Kidney (tissue), 14 donors: ENCODE measurements around the gene ALDH1A2. TPM values are rescaled to one million over a fixed set of nuclear protein-coding genes. Genes with fewer than 3 reads are reported as not detected.

Source experiments
- DNase-seq, 5 donors: peaks; one replicate each; pipeline ENCODE4 v3.0.0-alpha.2; 2013 to 2020
- FAIRE-seq: peaks from 2 replicates; lab custom pipeline; 2012; peaks lifted over from hg19 to GRCh38; lab: Jason Lieb, UNC
- H3K27ac ChIP-seq, 2 donors: one replicate each; pipeline ENCODE4 v1.7.0; 2013; ENCODE audit warnings: low read depth in 2 of 2, low read length in 2 of 2, inconsistent platforms in 1 of 2
- H3K27me3 ChIP-seq: one replicate; pipeline ENCODE4 v1.7.1; 2013; ENCODE audit warnings: low read length, inconsistent platforms; ENCODE audit not compliant: control insufficient read depth, insufficient read depth
- H3K36me3 ChIP-seq, 3 donors: one replicate each; pipeline versions ENCODE4 v1.7.0 to v1.7.1; 2013; ENCODE audit warnings: low read length in 3 of 3, control low read depth in 1 of 3, inconsistent platforms in 1 of 3; ENCODE audit not compliant: insufficient read depth in 3 of 3, control insufficient read depth in 2 of 3
- H3K4me1 ChIP-seq, 3 donors: one replicate each; pipeline versions ENCODE4 v1.7.0 to v1.7.1; 2013; ENCODE audit warnings: low read length in 3 of 3, inconsistent platforms in 1 of 3, low read depth in 1 of 3; ENCODE audit not compliant: control insufficient read depth in 2 of 3, insufficient read depth in 2 of 3
- H3K4me3 ChIP-seq, 3 donors: one replicate each; pipeline versions ENCODE4 v1.7.0 to v1.8.1; 2013; ENCODE audit warnings: low read length in 3 of 3, control low read depth in 1 of 3, inconsistent platforms in 1 of 3
- H3K9ac ChIP-seq, 3 donors: one replicate each; pipeline versions ENCODE4 v1.7.0 to v1.7.1; 2013; ENCODE audit warnings: low read length in 3 of 3, control low read depth in 1 of 3, inconsistent platforms in 1 of 3
- H3K9me3 ChIP-seq, 3 donors: one replicate each; pipeline versions ENCODE4 v1.7.0 to v1.7.1; 2013; ENCODE audit warnings: low read length in 3 of 3, control low read depth in 1 of 3, inconsistent platforms in 1 of 3; ENCODE audit not compliant: control insufficient read depth in 2 of 3, insufficient read depth in 1 of 3
- intact Hi-C: fragments of 100-400 bp; cut with DNase I; formaldehyde crosslinking; loops from one replicate; pipeline ENCODE4 v1.11.1; 2022
- polyA plus RNA-seq: library from polyadenylated mRNA; stranded (reverse); fragments of 350-450 nt; fragmentation: Illumina TruSeq; extraction: RNeasy Lipid Tissue Mini Kit (QIAGEN cat#74804); gene quantifications from one replicate; pipeline ENCODE4 v1.2.3, GENCODE V29; 2014; ENCODE audit warnings: low read depth, low replicate concordance; ENCODE audit not compliant: insufficient read depth
- total RNA-seq: library from RNA; stranded (reverse); fragmentation: NEBNext Ultra II Directional; extraction: Animal tissue kit (Norgen Biotek cat#: 25700); gene quantifications from one replicate; pipeline ENCODE4 v1.2.1, GENCODE V29; 2021
- TF ChIP-seq, protein P1 (sequence below): IDR thresholded peaks from 3 replicates; pipeline ENCODE4 v1.5.1; 2012; ENCODE audit warnings: mild to moderate bottlenecking, moderate library complexity, borderline replicate concordance; ENCODE audit not compliant: insufficient read depth; ENCODE audit errors: extremely low read depth
- donor health status: control.
- donor health status: control.
- donor health status: control.
- donor health status: control.
- donor health status: control.
- donor health status: DM: yes; HTN: yes; CAD: no.
- donor health status: Normal renal cell carcinoma (clear cell type).

Gene ALDH1A2
- total and polyA plus RNA-seq, 2 donors from 2014 or later = 24.4 to 113 TPM

DNA sequence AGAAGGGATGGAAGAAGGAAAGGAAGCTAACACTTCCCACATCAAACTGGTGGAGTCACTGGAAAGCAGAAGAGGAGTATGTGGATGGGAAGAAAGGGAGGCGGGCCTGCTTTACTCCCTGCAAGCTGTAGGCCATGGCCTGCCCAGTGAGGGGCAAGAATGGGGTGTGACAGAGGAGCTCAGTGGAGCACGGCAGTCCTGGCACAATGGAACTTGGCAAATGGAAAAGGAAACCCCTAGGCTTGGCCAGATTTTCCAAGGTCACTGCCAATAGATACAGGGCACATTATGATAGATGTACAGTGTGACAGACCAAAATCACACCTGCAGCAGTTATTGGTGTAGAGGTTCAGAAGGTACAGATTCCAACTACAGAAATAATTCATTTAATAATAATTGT lies 111.6 kb downstream of the ALDH1A2 start:
- H3K9ac ChIP-seq = no peak overlapping the region
- no peak for DNase-seq
- H3K27me3 ChIP-seq = no peaks in the 10 kb centered on the region
- no peaks in the 10 kb centered on the region for H3K4me1 ChIP-seq
- H3K36me3 ChIP-seq = peaks cover 0 to 5% (median 0%) of the 10 kb centered on the region in 3 donors
- H3K4me3 ChIP-seq = no peak overlapping the region
- TF ChIP-seq, protein P1, sequence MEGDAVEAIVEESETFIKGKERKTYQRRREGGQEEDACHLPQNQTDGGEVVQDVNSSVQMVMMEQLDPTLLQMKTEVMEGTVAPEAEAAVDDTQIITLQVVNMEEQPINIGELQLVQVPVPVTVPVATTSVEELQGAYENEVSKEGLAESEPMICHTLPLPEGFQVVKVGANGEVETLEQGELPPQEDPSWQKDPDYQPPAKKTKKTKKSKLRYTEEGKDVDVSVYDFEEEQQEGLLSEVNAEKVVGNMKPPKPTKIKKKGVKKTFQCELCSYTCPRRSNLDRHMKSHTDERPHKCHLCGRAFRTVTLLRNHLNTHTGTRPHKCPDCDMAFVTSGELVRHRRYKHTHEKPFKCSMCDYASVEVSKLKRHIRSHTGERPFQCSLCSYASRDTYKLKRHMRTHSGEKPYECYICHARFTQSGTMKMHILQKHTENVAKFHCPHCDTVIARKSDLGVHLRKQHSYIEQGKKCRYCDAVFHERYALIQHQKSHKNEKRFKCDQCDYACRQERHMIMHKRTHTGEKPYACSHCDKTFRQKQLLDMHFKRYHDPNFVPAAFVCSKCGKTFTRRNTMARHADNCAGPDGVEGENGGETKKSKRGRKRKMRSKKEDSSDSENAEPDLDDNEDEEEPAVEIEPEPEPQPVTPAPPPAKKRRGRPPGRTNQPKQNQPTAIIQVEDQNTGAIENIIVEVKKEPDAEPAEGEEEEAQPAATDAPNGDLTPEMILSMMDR = no peak
- no peaks in the 10 kb centered on the region for H3K9me3 ChIP-seq
- H3K27ac ChIP-seq = no peak overlapping the region
- no peak for FAIRE-seq
- intact Hi-C loops = no loop called here

DNA sequence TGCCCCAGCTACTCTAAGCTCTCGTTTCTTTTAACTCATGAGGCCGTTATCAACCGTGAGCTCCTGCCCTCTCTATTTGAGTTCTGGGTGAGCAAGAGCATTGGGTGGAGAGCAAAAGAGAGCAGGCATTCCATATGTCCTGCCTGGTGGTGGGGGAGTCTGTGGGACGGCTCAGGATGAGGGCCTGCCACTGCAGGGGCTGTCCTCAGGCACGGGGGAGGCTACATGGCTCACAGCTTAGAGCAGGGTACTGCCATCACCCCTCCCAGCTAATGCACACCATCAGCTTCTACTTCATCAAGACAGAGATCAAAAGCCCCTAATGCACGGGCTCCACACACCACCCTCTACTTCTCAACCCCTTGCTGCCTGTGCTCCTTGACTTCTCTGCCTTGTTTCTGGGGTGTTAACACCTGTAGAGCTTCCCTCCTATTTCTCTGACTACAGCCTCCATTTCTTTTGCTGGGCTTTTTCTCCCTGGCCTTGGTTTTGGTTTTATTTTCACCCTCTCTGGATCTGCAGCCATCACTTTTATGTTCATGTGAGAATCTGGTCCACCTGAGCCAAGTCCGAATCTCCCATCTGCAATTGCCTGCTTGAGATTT lies 114.1 kb downstream of the ALDH1A2 start:
- Histone ChIP-seq H3K4me1 (no peaks in the 10 kb centered on the region), H3K4me3 (no peak overlapping the region), H3K9ac (no peak overlapping the region), H3K9me3 (no peaks in the 10 kb centered on the region), H3K27ac (no peak overlapping the region), H3K36me3 (peaks cover 0 to 5% (median 0%) of the 10 kb centered on the region in 3 donors), H3K27me3 (no peaks in the 10 kb centered on the region)
- intact Hi-C loops = no loop called here
- TF ChIP-seq, protein P1 = no peak
- FAIRE-seq (no peak), DNase-seq (no peak)

DNA sequence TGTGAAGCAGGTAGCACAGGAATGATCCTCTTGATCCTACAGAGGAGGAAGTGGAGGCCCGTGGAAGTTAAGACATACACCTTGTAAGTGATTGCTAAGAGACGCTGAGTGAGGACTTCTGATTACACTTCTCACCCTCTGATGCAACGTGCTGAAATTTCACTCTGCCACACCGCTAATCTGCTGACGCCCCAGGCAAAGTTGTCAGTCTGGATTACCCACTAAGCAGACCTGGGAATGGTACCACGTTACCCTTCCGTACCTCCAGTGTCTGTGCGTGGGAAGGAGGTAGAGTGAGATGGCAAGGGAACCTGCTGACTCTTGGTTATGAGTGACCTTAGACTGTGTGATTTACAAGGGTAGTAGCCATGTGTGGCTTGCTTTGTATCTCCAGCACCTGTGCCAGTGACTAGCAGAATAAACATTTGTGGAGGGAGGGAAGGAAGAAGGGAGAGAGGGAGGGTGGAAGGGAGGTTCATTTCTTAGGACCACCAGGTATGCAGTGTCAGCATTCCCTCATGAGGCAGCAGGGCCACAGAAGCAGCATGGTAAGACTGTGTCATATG lies 115.0 kb downstream of the ALDH1A2 start:
- DNase-seq = peak in 3 of 5 donors; percentile 24 to 33 (median 28)
- Histone ChIP-seq H3K9me3 (no peaks in the 10 kb centered on the region), H3K27me3 (no peaks in the 10 kb centered on the region), H3K36me3 (no peaks in the 10 kb centered on the region), H3K4me3 (no peak overlapping the region), H3K4me1 (no peaks in the 10 kb centered on the region), H3K27ac (no peak overlapping the region), H3K9ac (no peak overlapping the region)
- no peak for FAIRE-seq
- intact Hi-C loops = no loop called here
- TF ChIP-seq, protein P1 = no peak
